ENCODE measurements around the gene ITPR1. TPM values are rescaled to one million over a fixed set of nuclear protein-coding genes. Genes with fewer than 3 reads are reported as not detected.
"Not testable (repeated sequence)": the region's sequence is repeated elsewhere in the genome, so short reads cannot be mapped to it uniquely, and the experiment has no call there.

The ITPR1 gene
- total and polyA plus RNA-seq, 11 donors, result 8.9 to 55.8 (median 19.9) TPM

GRCh38 chr3:4758957-4759656 lies 266.0 kb downstream of the ITPR1 start:
- intact Hi-C loops (cut with DNase I), result no loop called here
- no peaks in the 10 kb centered on the region for H3K9me3 ChIP-seq
- no peak overlapping the region for H3K27ac ChIP-seq
- ATAC-seq, result no peak
- peaks cover 0 to 35% (median 9%) of the 10 kb centered on the region in 9 donors for H3K36me3 ChIP-seq
- DNase-seq, result no peak
- WGBS, 4 donors, result 88 to 94% (median 90%) methylated on average over 8 of the region's 8 CpGs
- TF ChIP-seq POLR2A (IDR thresholded peaks at IDR 0.05) (no peak), CTCF (IDR thresholded peaks at IDR 0.05) (no peak)
- H3K27me3 ChIP-seq, result no peaks in the 10 kb centered on the region
- H3K4me3 ChIP-seq, result no peak overlapping the region
- H3K4me1 ChIP-seq, result peaks cover 0 to 27% (median 2%) of the 10 kb centered on the region in 12 donors

DNA sequence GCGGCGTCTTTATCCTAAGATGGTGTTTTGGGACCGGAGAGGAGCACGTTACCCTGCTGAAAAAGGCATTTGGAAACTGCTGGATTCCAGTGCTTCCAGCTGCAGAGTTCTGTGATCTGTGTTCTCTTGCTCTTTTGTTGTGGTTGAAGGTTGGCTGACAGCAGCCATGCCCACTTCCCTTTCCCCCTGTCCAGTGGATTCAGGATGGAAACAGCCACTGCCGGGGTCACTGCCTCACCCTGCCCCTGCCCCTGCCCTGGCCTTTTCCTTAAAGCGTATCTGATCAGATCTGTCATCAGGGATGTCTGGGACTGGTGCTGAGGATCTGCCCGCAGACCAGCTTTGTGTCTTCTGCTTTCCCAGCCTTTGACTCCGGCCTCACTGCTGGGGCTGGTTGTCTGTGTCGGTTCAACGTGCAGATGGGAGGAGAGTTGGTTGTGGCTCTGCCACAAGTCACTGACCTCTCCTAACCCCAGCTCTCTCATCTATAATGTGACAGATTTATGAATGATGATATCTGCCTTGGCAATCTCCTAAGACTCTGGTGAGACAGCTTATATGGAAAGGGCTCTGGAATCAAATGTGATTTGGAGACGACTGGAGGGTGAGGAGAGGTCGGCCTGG lies 266.7 kb downstream of the ITPR1 start:
- Histone ChIP-seq H3K27me3 (no peaks in the 10 kb centered on the region), H3K36me3 (peaks cover 0 to 35% (median 9%) of the 10 kb centered on the region in 9 donors), H3K27ac (no peak overlapping the region), H3K4me3 (no peak overlapping the region), H3K4me1 (peaks cover 0 to 20% (median 0%) of the 10 kb centered on the region in 12 donors), H3K9me3 (no peaks in the 10 kb centered on the region)
- no peak for TF ChIP-seq CTCF (IDR thresholded peaks at IDR 0.05)
- no peak for TF ChIP-seq POLR2A (IDR thresholded peaks at IDR 0.05)
- no peak for DNase-seq
- 73 to 81% (median 80%) methylated on average over 12 of the region's 12 CpGs for WGBS, 4 donors
- intact Hi-C loops (cut with DNase I), result no loop called here
- ATAC-seq, result no peak

DNA sequence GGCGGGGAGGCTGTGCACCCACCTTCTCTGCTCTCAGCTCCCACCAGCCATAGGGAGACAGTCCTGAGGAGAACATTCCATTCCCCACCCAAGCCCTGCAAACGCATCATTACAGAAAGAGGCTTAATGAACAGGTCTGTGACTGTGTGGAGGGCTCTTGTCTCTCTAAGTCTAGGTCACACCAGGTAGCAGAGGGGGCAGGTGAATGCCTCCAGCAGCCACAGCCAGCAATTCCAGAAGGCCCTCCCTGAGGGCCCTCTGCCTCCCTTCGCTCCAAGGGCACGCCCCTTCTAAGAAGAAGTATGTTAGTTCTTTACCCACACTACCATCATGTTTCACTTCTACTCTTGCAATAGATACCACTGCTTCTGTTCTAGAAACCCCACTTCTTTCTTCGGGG lies 268.6 kb downstream of the ITPR1 start:
- DNase-seq (no peak), ATAC-seq (no peak)
- no peaks in the 10 kb centered on the region for H3K27me3 ChIP-seq
- TF ChIP-seq CTCF (IDR thresholded peaks at IDR 0.05), result no peak
- TF ChIP-seq POLR2A (IDR thresholded peaks at IDR 0.05), result no peak
- peaks cover 0 to 11% (median 0%) of the 10 kb centered on the region in 12 donors for H3K9me3 ChIP-seq
- intact Hi-C loops (cut with DNase I), result no loop called here
- H3K36me3 ChIP-seq, result peaks cover 0 to 39% (median 11%) of the 10 kb centered on the region in 9 donors
- 94 to 97% (median 95%) methylated on average over 5 of the region's 5 CpGs for WGBS, 4 donors
- no peak overlapping the region for H3K4me3 ChIP-seq
- no peak overlapping the region for H3K27ac ChIP-seq
- H3K4me1 ChIP-seq, result peaks cover 0 to 11% (median 0%) of the 10 kb centered on the region in 12 donors

- Histone ChIP-seq H3K36me3 (peaks cover 0 to 48% (median 14%) of the 10 kb centered on the region in 9 donors), H3K4me1 (peaks cover 0 to 11% (median 0%) of the 10 kb centered on the region in 12 donors), H3K9me3 (peaks cover 0 to 11% (median 0%) of the 10 kb centered on the region in 12 donors)
- peak in 1 of 4 donors; percentile 10 for ATAC-seq
- intact Hi-C loops (cut with DNase I); H3K27ac ChIP-seq; H3K4me3 ChIP-seq; H3K27me3 ChIP-seq; DNase-seq: not testable (repeated sequence)
- WGBS, 4 donors, result 91 to 100% (median 97%) methylated on average over 2 of the region's 2 CpGs
Observed at GRCh38 chr3:4762481-4763230, 269.5 kb downstream of the ITPR1 start.

Measured in heart left ventricle (tissue), 16 donors.